Lower leg skin (tissue), 4 donors: ENCODE data around the gene INTS4. TPM values are rescaled to one million over a fixed set of nuclear protein-coding genes. Genes with fewer than 3 reads are reported as not detected.
"Not testable (repeated sequence)": the region's sequence is repeated elsewhere in the genome, so short reads cannot be mapped to it uniquely, and the experiment has no call there.

Experiments used
- DNase-seq, 2 donors: peaks; one replicate each; pipeline ENCODE4 v3.0.0-alpha.2; 2019; ENCODE audit warnings: low spot score in 2 of 2
- H3K4me3 ChIP-seq: fragments of 200-600 bp; sonication (generic); 2 replicates; pipeline ENCODE4 v1.5.1; 2017; ENCODE audit warnings: mild to moderate bottlenecking, low read depth; ENCODE audit not compliant: poor library complexity, severe bottlenecking
- POLR2A ChIP-seq, 2 donors: fragments of 450-650 bp; IDR thresholded peaks; one replicate each; pipeline ENCODE4 v1.6.1; 2016 to 2017; ENCODE audit warnings: antibody characterized with exemption in 2 of 2, mild to moderate bottlenecking in 1 of 2, moderate library complexity in 1 of 2
- WGBS, 2 donors: methylation state at CpG; one replicate each; pipeline ENCODE4 v1.1.5; 2018; 5-methylcytosine and 5-hydroxymethylcytosine counted together
- intact Hi-C: fragments of 100-400 bp; cut with DNase I; formaldehyde crosslinking; loops from one replicate; pipeline ENCODE4 v1.15.0; 2023; ENCODE audit warnings: low total_unique reads
- total RNA-seq, 4 donors: library from RNA; depleted of rRNA; stranded (reverse); fragments of >200 nt; gene quantifications; one replicate each; pipeline ENCODE4 v1.1.0, GENCODE V29; 2016
- TF ChIP-seq, protein P1 (sequence below), 3 donors: fragments of 450-650 bp; IDR thresholded peaks; one replicate each; pipeline ENCODE4 v1.5.1; 2016; ENCODE audit warnings: antibody characterized with exemption in 3 of 3, mild to moderate bottlenecking in 3 of 3, moderate library complexity in 2 of 3

The INTS4 gene
- total RNA-seq, 4 donors from 2014 or later: 14.7 to 24.8 (median 18.3) TPM

DNA sequence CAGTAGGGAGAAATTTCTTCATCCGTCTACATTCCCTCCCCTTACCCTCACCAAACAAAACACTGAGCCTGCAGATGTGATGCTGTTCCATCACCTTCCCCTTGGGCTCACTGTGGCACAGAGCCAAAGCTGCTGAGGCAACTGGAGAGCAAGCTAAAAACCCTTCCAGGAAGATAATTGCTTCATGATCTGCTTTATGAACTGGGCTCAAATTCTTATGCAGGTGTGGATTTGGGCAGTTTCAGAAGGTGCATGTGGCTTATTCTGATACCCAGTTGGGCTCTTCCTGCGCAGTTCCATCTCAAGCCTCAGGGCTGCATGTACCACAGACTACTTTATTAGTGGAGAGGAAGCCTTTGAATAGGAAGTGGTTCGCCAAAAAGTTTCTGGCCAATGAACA is 115.2 kb downstream of the INTS4 start:
- intact Hi-C loops: no loop called here
- WGBS, 2 donors: 77 to 81% methylated on average over 3 of the region's 3 CpGs
- no peak for DNase-seq
- H3K4me3 ChIP-seq: no peak overlapping the region
- TF ChIP-seq, protein P1, sequence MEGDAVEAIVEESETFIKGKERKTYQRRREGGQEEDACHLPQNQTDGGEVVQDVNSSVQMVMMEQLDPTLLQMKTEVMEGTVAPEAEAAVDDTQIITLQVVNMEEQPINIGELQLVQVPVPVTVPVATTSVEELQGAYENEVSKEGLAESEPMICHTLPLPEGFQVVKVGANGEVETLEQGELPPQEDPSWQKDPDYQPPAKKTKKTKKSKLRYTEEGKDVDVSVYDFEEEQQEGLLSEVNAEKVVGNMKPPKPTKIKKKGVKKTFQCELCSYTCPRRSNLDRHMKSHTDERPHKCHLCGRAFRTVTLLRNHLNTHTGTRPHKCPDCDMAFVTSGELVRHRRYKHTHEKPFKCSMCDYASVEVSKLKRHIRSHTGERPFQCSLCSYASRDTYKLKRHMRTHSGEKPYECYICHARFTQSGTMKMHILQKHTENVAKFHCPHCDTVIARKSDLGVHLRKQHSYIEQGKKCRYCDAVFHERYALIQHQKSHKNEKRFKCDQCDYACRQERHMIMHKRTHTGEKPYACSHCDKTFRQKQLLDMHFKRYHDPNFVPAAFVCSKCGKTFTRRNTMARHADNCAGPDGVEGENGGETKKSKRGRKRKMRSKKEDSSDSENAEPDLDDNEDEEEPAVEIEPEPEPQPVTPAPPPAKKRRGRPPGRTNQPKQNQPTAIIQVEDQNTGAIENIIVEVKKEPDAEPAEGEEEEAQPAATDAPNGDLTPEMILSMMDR (IDR thresholded peaks at IDR 0.05): no peak
- TF ChIP-seq POLR2A (IDR thresholded peaks at IDR 0.05): no peak

DNA sequence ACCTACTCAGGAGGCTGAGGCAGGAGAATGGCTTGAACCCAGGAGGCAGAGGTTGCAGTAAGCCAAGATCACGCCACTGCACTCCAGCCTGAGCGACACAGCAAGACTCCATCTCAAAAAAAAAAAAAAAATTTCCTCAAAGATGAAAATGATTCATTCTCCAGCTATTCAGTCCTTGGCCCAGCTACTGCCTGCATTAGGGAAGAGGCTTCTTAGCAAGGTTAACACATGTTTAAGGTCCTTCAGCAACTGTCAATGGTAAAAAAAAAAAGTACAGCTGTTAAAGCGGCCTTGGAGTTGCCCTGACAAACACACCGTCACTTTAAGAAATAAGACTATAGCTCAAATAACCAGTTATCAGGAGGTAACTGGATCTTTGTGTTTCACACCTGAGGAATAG is 116.2 kb downstream of the INTS4 start:
- DNase-seq, intact Hi-C loops, H3K4me3 ChIP-seq: not testable (repeated sequence)
- WGBS, 2 donors: 42 to 44% methylated on average over 4 of the region's 4 CpGs

DNA sequence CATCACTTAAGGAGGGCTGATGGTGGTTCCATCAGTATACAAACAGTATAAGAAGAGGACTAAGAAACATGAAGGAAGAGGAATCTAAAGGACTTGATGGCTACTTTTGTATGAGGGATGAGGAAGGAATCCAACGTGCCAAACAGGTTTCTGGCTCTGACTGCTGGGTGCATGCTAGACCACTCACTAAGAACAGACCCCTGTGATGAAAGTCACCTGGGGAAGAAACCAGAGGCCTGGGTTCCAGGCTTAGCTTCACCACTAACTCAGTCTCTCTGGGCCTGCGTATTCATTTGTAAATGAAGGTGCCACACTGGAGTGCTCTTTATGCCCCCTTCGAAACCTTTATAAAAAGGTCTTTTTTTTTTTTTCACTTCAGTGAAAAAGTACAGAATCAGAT is 118.4 kb downstream of the INTS4 start:
- WGBS, 2 donors: 71 to 85% methylated on average over 3 of the region's 3 CpGs

DNA sequence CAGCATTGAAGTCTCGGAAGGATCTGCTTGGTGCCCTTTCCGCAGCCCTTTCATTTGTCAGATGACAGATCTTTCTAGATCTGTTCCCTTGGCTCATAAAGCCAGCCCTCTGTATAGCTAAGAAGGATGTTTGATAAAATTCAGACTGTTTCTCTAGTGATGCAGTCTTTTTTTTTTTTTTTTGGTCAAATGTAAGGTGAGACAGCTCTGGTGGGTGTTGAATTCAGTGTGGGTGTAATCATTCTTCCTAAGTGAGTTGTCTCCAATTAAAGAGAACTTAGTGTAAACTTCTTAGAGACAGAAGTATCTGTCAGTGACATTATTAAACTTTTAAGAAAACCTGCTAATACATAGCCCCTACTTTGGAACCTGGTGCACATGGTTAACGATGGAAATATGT is 120.3 kb downstream of the INTS4 start:
- TF ChIP-seq, protein P1 (IDR thresholded peaks at IDR 0.05): no peak
- TF ChIP-seq POLR2A (IDR thresholded peaks at IDR 0.05): no peak
- H3K4me3 ChIP-seq: no peak overlapping the region
- WGBS, 2 donors: 94 to 98% methylated on average over 3 of the region's 3 CpGs
- DNase-seq: no peak
- intact Hi-C loops: no loop called here

More for the DNA sequence above, 118.4 kb downstream of the INTS4 start:
- intact Hi-C loops: no loop called here
- no peak overlapping the region for H3K4me3 ChIP-seq
- no peak for DNase-seq
- TF ChIP-seq POLR2A (IDR thresholded peaks at IDR 0.05): no peak
- TF ChIP-seq, protein P1 (IDR thresholded peaks at IDR 0.05): no peak

DNA sequence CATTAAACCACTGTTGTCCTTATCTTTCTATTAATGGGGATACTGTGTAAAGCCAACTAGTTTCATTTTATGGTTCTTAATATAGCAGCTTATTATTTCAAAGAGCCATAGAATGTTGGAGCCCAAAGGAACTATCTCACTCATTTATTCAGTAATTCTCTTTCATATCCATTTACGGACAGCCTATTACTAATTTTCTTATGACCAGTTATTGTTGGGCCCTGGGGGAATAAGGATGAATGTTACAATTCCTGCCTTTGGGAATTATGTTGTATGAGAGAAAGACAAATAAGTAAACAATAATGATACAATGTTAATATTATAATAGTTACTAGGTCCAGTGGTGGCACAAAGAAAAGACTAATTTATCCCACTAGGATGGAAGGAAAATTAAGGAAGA is 121.1 kb downstream of the INTS4 start:
- DNase-seq: no peak
- H3K4me3 ChIP-seq: no peak overlapping the region
- 81 to 85% methylated on average over 1 of the region's 1 CpG for WGBS, 2 donors
- intact Hi-C loops: no loop called here
- TF ChIP-seq POLR2A (IDR thresholded peaks at IDR 0.05): no peak
- TF ChIP-seq, protein P1 (IDR thresholded peaks at IDR 0.05): no peak

DNA sequence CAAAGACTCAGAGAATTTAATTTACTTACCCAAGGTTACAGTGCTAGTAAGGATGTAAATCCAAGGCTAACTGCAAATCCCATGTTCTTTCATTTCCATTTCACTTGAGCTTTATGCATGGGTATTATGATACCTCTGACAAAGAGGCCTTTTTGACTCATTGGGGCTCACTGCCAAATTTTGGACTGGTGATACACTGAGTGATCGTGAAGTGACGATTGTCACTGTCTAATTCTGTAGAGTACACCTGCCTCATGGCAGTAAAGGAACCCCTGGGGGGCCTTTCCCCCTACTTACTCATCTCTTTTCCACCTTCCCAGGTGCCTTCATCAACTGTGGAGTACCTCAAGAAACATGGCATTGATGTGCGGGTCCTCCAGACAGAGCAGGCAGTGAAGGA is 122.6 kb downstream of the INTS4 start:
- intact Hi-C loops: no loop called here
- 96 to 98% methylated on average over 3 of the region's 3 CpGs for WGBS, 2 donors
- DNase-seq: no peak
- no peak overlapping the region for H3K4me3 ChIP-seq
- TF ChIP-seq POLR2A (IDR thresholded peaks at IDR 0.05): no peak
- TF ChIP-seq, protein P1 (IDR thresholded peaks at IDR 0.05): no peak
